Erythroblast (primary cell): Measurements from ENCODE around the gene OVCA2.

Experiments
- GATA1 ChIP-seq: IDR thresholded peaks from 2 replicates; pipeline ENCODE4 v1.6.1; 2011; ENCODE audit warnings: low read depth, mild to moderate bottlenecking, control low read depth, low read length, moderate library complexity
- POLR2A ChIP-seq: IDR thresholded peaks from 2 replicates; pipeline ENCODE4 v1.6.1; 2011; ENCODE audit warnings: mild to moderate bottlenecking, low read length

GRCh38 chr17:2084036-2084765 is 42.4 kb downstream of the OVCA2 start:
- TF ChIP-seq POLR2A (no peak), GATA1 (no peak)
